ENCODE results near the gene PKP4. TPM values are rescaled to one million over a fixed set of nuclear protein-coding genes. Genes with fewer than 3 reads are reported as not detected.

Gene PKP4
- total and polyA plus RNA-seq, 7 donors: 14.4 to 41.3 (median 27.5) TPM

DNA sequence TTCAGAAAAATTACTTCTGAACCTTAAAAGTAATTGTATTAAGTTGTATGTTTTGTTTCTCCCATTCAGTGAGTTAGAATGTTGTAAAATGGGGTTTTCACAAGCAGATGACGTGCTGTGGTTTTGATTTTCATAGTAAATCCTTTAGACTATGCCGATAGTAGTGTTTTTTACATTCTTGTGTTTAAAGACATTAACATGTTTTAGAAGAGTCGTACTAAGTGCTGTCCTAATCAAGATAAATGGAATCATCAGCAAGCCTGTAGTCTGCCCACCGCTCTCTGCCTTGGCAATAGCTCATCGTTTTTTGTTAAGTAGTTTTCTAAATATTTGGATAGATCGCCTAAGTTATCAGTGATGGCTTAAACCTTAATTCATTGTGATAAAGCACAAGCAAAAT lies 21.5 kb downstream of the PKP4 start:
- Histone ChIP-seq H3K27me3 (no peaks in the 10 kb centered on the region), H3K9me3 (no peaks in the 10 kb centered on the region), H3K36me3 (no peaks in the 10 kb centered on the region), H3K4me1 (peaks cover 0 to 6% (median 0%) of the 10 kb centered on the region in 4 donors), H3K4me3 (no peak overlapping the region), H3K27ac (peak overlapping the region in 1 of 4 donors; percentile 34)
- intact Hi-C loops (cut with DNase I): no loop called here
- TF ChIP-seq EP300 (IDR thresholded peaks at IDR 0.05) (no peak), POLR2AphosphoS5 (IDR thresholded peaks at IDR 0.05) (no peak), POLR2A (IDR thresholded peaks at IDR 0.05) (no peak)
- TF ChIP-seq, protein P1, sequence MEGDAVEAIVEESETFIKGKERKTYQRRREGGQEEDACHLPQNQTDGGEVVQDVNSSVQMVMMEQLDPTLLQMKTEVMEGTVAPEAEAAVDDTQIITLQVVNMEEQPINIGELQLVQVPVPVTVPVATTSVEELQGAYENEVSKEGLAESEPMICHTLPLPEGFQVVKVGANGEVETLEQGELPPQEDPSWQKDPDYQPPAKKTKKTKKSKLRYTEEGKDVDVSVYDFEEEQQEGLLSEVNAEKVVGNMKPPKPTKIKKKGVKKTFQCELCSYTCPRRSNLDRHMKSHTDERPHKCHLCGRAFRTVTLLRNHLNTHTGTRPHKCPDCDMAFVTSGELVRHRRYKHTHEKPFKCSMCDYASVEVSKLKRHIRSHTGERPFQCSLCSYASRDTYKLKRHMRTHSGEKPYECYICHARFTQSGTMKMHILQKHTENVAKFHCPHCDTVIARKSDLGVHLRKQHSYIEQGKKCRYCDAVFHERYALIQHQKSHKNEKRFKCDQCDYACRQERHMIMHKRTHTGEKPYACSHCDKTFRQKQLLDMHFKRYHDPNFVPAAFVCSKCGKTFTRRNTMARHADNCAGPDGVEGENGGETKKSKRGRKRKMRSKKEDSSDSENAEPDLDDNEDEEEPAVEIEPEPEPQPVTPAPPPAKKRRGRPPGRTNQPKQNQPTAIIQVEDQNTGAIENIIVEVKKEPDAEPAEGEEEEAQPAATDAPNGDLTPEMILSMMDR (IDR thresholded peaks at IDR 0.05): no peak
- WGBS, 2 donors: 74 to 85% methylated on average over 6 of the region's 6 CpGs
- DNase-seq: no peak

DNA sequence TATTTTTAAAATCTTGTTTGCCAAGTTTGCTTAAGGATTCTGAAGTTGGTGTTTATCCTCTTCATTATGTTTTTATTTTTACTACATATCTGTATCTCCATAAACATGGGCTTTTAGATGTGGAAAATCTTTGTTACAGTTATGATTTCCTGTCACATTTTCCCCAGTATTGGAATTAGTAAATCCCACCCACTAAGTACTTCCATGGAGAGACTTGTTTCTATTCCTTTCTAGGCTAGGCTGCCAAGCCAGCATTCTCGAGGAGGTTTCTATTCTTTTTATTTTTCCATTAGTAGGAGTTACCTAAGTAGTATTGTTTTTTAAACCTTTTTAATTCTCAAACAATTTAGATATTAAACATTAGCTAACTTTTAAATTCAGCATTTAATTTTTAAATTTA lies 22.1 kb downstream of the PKP4 start:
- Histone ChIP-seq H3K4me3 (no peak overlapping the region), H3K36me3 (no peaks in the 10 kb centered on the region), H3K27ac (peak overlapping the region in 1 of 4 donors; percentile 34), H3K4me1 (peaks cover 0 to 6% (median 0%) of the 10 kb centered on the region in 4 donors), H3K9me3 (no peaks in the 10 kb centered on the region), H3K27me3 (no peaks in the 10 kb centered on the region)
- intact Hi-C loops (cut with DNase I): no loop called here
- 77 to 85% methylated on average over 1 of the region's 1 CpG for WGBS, 2 donors
- no peak for DNase-seq
- TF ChIP-seq POLR2AphosphoS5 (IDR thresholded peaks at IDR 0.05) (no peak), POLR2A (IDR thresholded peaks at IDR 0.05) (no peak), EP300 (IDR thresholded peaks at IDR 0.05) (no peak)
- TF ChIP-seq, protein P1 (IDR thresholded peaks at IDR 0.05): no peak

DNA sequence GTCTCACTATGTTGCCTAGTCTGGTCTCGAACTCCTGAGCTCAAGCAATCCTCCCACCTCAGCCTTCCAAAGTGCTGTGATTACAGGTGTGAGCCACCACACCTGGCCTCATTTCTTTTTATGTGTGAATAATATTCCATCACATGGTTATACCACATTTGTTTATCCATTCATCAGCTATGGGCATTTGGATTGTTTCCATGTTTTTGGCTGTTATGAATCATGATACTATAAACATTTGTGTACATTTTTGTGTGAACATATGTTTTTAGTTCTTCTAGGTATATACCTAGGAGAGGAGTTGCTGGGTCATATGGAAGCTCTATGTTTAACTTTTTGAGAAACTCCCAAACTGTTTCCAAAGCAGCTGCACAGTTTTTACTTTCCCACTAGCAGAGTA lies 24.4 kb downstream of the PKP4 start:
- no peaks in the 10 kb centered on the region for H3K36me3 ChIP-seq
- H3K27me3 ChIP-seq: no peaks in the 10 kb centered on the region
- WGBS, 2 donors: 94 to 98% methylated on average over 1 of the region's 1 CpG
- H3K4me3 ChIP-seq: no peak overlapping the region
- H3K4me1 ChIP-seq: peaks cover 0 to 7% (median 2%) of the 10 kb centered on the region in 4 donors
- H3K9me3 ChIP-seq: no peaks in the 10 kb centered on the region
- TF ChIP-seq, protein P1 (IDR thresholded peaks at IDR 0.05): no peak
- TF ChIP-seq POLR2AphosphoS5 (IDR thresholded peaks at IDR 0.05) (no peak), EP300 (IDR thresholded peaks at IDR 0.05) (no peak), POLR2A (IDR thresholded peaks at IDR 0.05) (no peak)
- H3K27ac ChIP-seq: no peak overlapping the region
- no peak for DNase-seq
- intact Hi-C loops (cut with DNase I): no loop called here

DNA sequence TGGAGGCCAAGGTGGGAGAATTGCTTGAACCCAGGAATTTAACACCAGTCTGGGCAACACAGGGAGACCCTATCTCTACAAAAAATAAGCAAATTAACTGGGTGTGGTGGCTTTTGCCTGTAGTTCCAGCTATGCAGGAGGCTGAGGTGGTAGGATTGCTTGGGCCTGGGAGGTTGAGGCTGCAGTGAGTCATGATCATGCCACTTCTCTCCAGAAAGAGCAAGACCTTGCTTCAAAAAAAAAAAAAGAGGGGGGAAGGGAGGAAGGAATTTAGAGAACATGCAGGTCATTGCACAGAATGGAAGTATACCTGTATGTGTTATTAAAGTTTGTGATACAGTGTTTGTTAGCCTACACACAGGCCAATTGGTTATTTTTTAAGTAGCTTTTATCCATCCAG lies 25.8 kb downstream of the PKP4 start:
- Histone ChIP-seq H3K4me1 (peaks cover 0 to 20% (median 13%) of the 10 kb centered on the region in 4 donors), H3K9me3 (no peaks in the 10 kb centered on the region), H3K27ac (no peak overlapping the region), H3K27me3 (no peaks in the 10 kb centered on the region), H3K36me3 (no peaks in the 10 kb centered on the region), H3K4me3 (no peak overlapping the region)
- DNase-seq: no peak
- intact Hi-C loops (cut with DNase I): no loop called here
- TF ChIP-seq EP300 (IDR thresholded peaks at IDR 0.05): no peak
- TF ChIP-seq POLR2A (IDR thresholded peaks at IDR 0.05): no peak
- TF ChIP-seq, protein P1 (IDR thresholded peaks at IDR 0.05): no peak
- no peak for TF ChIP-seq POLR2AphosphoS5 (IDR thresholded peaks at IDR 0.05)

DNA sequence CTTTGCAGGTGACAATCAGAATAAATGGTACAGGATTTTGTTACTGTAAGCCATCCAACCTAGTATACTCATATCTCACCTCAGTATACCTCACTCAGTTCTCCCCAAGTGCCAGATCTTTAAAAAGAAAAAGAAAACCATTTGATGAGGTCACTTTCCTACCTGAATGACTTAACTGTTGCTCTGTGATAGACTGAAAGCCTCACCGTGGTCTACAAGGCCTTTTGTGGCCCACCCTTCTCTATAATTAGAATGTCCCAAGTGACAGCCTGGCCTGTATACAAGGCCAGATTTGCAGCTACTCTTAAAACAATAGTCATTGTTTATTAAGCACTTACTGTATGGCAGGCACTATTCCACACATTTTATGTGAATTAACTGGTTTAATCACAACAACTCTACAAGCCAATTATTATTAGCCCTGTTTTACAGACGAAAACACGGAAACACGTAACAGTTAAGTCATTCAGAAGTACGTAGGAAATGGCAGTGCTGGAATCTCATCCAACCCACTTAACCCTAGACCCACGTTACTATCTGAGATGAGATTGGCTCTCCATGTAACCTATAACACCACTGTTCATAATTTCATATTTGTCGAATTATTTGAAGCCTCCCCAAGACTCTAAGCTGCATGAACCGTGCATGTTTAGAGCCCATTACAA lies 28.3 kb downstream of the PKP4 start:
- TF ChIP-seq, protein P1 (IDR thresholded peaks at IDR 0.05): no peak
- no peak for TF ChIP-seq EP300 (IDR thresholded peaks at IDR 0.05)
- no peak for TF ChIP-seq POLR2A (IDR thresholded peaks at IDR 0.05)
- no peak for TF ChIP-seq POLR2AphosphoS5 (IDR thresholded peaks at IDR 0.05)
- no peaks in the 10 kb centered on the region for H3K27me3 ChIP-seq
- no peak overlapping the region for H3K4me3 ChIP-seq
- no peak overlapping the region for H3K27ac ChIP-seq
- peaks cover 0 to 24% (median 19%) of the 10 kb centered on the region in 4 donors for H3K4me1 ChIP-seq
- WGBS, 2 donors: 81 to 88% methylated on average over 8 of the region's 8 CpGs
- DNase-seq: no peak
- H3K9me3 ChIP-seq: no peaks in the 10 kb centered on the region
- no peaks in the 10 kb centered on the region for H3K36me3 ChIP-seq
- intact Hi-C loops (cut with DNase I): no loop called here
